GOT3 (cell line): ENCODE measurements around the gene ZNF622.

Source experiments
- DNase-seq: peaks from one replicate; lab custom pipeline; 2025; ENCODE audit warnings: mixed read lengths; lab: John Stamatoyannopoulos, UW

Gene ZNF622

GRCh38 chr5:16430349-16431089 is 35.1 kb downstream of the ZNF622 start:
- DNase-seq = no peak

DNA sequence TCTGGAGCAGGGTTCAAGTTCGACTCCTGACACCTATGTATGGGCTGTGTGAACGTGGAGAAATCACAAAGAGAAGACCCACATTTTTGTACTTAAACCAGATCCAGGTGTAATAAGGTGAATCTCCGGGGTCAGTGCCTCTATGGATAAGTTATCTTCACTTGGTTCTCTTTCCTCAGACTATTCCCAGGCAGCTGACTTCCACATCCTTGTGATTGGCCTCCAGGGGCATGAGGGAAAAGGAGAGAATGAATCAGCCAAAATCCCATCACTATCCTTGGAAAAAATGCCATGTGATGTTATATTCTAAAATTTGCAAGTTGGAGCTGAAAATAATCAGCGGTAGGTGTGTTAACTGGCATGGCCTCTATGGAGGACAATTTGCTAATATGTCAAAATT is 37.2 kb downstream of the ZNF622 start:
- DNase-seq = no peak

GRCh38 chr5:16427587-16427986 is 38.0 kb downstream of the ZNF622 start:
- DNase-seq = no peak

GRCh38 chr5:16418471-16418922 is 47.1 kb downstream of the ZNF622 start:
- DNase-seq = no peak

GRCh38 chr5:16417398-16418074 is 48.1 kb downstream of the ZNF622 start:
- DNase-seq = no peak

GRCh38 chr5:16414861-16415260 is 50.7 kb downstream of the ZNF622 start:
- DNase-seq = no peak

DNA sequence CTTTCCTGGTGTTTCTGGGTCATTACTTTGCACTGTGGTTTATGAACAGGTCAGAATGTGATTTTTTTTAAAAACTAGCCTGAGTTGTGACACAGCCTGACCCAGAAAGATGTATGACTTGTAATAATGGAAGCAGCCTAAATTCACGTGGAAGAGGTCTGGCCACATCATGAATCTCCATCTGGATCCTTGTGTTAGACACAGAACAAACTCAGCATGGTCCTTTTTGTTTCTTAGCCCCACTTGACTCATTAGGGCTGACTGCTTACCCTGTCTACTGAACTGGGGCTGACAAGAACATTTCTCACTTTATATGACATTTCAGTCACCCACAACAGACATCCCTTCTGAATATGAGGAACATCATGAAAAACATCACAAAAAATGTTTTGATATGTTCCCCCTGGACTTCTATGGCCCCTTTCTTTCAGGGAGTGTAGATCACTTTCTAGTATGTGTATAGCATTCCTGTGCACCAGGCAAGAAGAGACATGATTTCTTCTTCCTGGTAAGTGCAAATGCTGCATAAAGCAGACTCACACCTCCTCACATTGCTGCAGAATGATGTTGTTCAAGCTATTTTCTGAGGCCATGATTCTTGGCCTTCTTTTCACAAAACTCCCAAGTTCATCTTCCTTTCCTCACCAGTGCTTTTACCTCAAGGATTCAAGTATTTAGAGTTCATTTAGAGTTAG is 52.3 kb downstream of the ZNF622 start:
- DNase-seq = no peak

- DNase-seq = no peak
These were observed 53.0 kb downstream of the ZNF622 start for GRCh38 chr5:16412556-16412955.

GRCh38 chr5:16411741-16412455 is 53.7 kb downstream of the ZNF622 start:
- no peak for DNase-seq

DNA sequence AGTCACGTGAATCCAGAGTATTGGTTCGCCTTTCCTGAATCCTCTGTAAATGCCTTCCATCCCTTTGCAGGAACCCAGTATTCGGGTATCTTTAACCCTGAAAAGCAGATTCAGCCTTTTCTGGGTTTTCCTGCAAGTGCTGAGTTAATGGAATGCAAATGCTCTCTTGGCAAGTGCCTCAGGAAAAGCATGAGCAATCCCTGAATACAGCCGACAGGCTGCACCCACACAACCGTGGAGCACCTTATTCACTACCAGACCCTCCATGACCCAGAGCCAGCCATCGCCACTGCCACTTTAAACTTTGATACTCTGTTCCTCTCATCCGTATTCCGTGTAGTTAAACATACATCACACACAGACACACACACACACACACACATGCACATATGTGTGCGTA is 54.4 kb downstream of the ZNF622 start:
- DNase-seq = no peak

DNA sequence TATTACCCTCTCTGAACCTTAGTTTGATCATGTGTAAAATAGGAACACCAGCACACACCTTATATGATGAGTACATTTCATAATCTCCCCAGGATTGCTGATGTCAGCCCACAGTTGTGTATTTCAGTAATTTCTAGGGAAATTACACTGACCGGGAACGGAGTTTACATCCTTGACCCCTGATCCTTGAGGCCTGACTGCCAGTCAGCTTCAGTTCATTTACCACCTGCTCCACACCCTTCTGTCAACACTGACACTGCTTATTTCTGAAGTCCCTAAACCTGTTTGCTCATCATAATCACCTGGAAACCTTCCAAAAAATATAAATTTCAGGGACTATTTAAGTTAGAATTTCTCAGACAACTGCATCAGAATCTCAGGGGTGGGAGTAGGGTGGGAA is 55.3 kb downstream of the ZNF622 start:
- no peak for DNase-seq

- DNase-seq = no peak
These were observed 59.0 kb downstream of the ZNF622 start for GRCh38 chr5:16406630-16407029.

DNA sequence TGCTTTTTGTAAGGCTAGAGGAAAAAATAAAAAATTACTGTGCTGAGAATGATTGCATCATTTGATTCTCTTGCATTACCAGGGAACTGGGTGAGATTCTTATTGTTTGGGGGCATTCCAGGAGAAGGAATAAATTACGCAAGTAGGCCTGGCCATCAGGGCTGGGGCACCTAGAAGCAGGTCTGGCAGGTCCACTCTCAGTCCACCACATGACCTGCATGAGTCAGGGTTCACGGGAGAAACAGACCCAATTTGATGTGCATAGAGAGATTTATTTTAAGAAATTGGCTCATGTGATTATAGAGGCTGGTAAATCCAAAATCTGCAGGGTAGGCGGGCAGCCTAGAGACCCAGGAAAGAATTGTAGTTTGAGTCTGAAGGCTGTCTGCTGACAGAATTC is 59.6 kb downstream of the ZNF622 start:
- no peak for DNase-seq
